GM23338 (cell line): ENCODE data around the gene PTPN13. TPM values are rescaled to one million over a fixed set of nuclear protein-coding genes. Genes with fewer than 3 reads are reported as not detected.
A peak's percentile ranks its signal among the peaks of the same experiment; 100 is the strongest.

Source experiments
- ATAC-seq: fragments of 200-7000 bp; cut with Tn5 transposase; 3 replicates; pipeline ENCODE4 v1.9.1; 2020
- DNase-seq: peaks from one replicate; pipeline ENCODE4 v3.0.0-alpha.2; 2015; ENCODE audit warnings: low spot score
- H2AFZ ChIP-seq: fragments of 200-600 bp; sonication (generic); 2 replicates; pipeline ENCODE4 v1.8.0; 2016; ENCODE audit warnings: antibody characterized with exemption, mild to moderate bottlenecking, moderate library complexity
- H3F3A ChIP-seq: fragments of 200-600 bp; sonication (generic); replicated peaks from 2 replicates; pipeline ENCODE4 v1.8.0; 2017; ENCODE audit warnings: antibody characterized with exemption, mixed run types, low read depth
- H3K27ac ChIP-seq: fragments of 200-600 bp; sonication (generic); 2 replicates; pipeline ENCODE4 v1.6.1; 2016; ENCODE audit warnings: low read depth
- H3K27me3 ChIP-seq: fragments of 200-600 bp; sonication (generic); 2 replicates; pipeline ENCODE4 v1.8.0; 2016; ENCODE audit warnings: mild to moderate bottlenecking, mixed run types, moderate library complexity; ENCODE audit not compliant: insufficient read depth
- H3K36me3 ChIP-seq: fragments of 200-600 bp; sonication (generic); 2 replicates; pipeline ENCODE4 v1.8.0; 2016; ENCODE audit warnings: mild to moderate bottlenecking; ENCODE audit not compliant: insufficient read depth
- H3K4me1 ChIP-seq: fragments of 200-600 bp; sonication (generic); 2 replicates; pipeline ENCODE4 v1.8.0; 2016; ENCODE audit warnings: mild to moderate bottlenecking, moderate library complexity; ENCODE audit not compliant: insufficient read depth
- H3K4me2 ChIP-seq: fragments of 200-600 bp; sonication (generic); 2 replicates; pipeline ENCODE4 v1.7.1; 2017; ENCODE audit warnings: mixed run types
- H3K4me3 ChIP-seq: fragments of 200-600 bp; sonication (generic); 2 replicates; pipeline ENCODE4 v1.6.1; 2016; ENCODE audit warnings: mixed run types
- H3K79me2 ChIP-seq: fragments of 200-600 bp; sonication (generic); replicated peaks from 2 replicates; pipeline ENCODE4 v1.8.0; 2017; ENCODE audit warnings: mild to moderate bottlenecking; ENCODE audit not compliant: insufficient read depth
- H3K9me2 ChIP-seq: fragments of 200-600 bp; sonication (generic); 2 replicates; pipeline ENCODE4 v1.8.0; 2017; ENCODE audit not compliant: insufficient read depth
- H4K20me1 ChIP-seq: fragments of 200-600 bp; sonication (generic); replicated peaks from 2 replicates; pipeline ENCODE4 v1.8.0; 2017; ENCODE audit warnings: mild to moderate bottlenecking; ENCODE audit not compliant: insufficient read depth
- H3K27ac Mint-ChIP-seq: 2 replicates; pipeline ENCODE4 v1.8.0; 2020; ENCODE audit warnings: inconsistent platforms, mild to moderate bottlenecking, moderate library complexity, mixed read lengths
- H3K27me3 Mint-ChIP-seq: 3 replicates; pipeline ENCODE4 v1.8.0; 2022; ENCODE audit warnings: low read depth, mild to moderate bottlenecking, moderate library complexity, mixed read lengths, inconsistent platforms; ENCODE audit not compliant: insufficient read depth, poor library complexity
- H3K36me3 Mint-ChIP-seq: 3 replicates; pipeline ENCODE4 v1.8.0; 2021; ENCODE audit warnings: low read depth, mild to moderate bottlenecking, inconsistent platforms, moderate library complexity, mixed read lengths
- H3K4me1 Mint-ChIP-seq: 3 replicates; pipeline ENCODE4 v1.8.0; 2020; ENCODE audit warnings: mild to moderate bottlenecking, inconsistent platforms, mixed read lengths
- H3K4me3 Mint-ChIP-seq: 3 replicates; pipeline ENCODE4 v1.8.0; 2021; ENCODE audit warnings: moderate library complexity, mild to moderate bottlenecking, inconsistent platforms, mixed read lengths
- H3K9me3 Mint-ChIP-seq: 3 replicates; pipeline ENCODE4 v1.8.0; 2020; ENCODE audit warnings: moderate library complexity, mild to moderate bottlenecking, inconsistent platforms, mixed read lengths
- CREB1 ChIP-seq: fragments of 250-450 bp; sonication (Bioruptor Pico); IDR thresholded peaks from 2 replicates; pipeline ENCODE4 v1.5.0; 2020; ENCODE audit warnings: low read depth, mild to moderate bottlenecking, moderate library complexity
- JUNB ChIP-seq: IDR thresholded peaks from one replicate; pipeline ENCODE4 v1.6.1; 2016; ENCODE audit warnings: antibody characterized with exemption; ENCODE audit not compliant: unreplicated experiment
- NANOG ChIP-seq: IDR thresholded peaks from 2 replicates; pipeline ENCODE4 v1.6.1; 2016; ENCODE audit warnings: antibody characterized with exemption, borderline replicate concordance
- POLR2AphosphoS5 ChIP-seq: IDR thresholded peaks from 2 replicates; pipeline ENCODE4 v1.6.1; 2016; ENCODE audit warnings: antibody characterized with exemption, low read depth
- ZNF114 ChIP-seq: fragments of 250-450 bp; sonication (Bioruptor Pico); IDR thresholded peaks from 2 replicates; pipeline ENCODE4 v1.5.0; 2020; ENCODE audit warnings: mild to moderate bottlenecking, moderate library complexity
- ZNF331 ChIP-seq: fragments of 250-450 bp; sonication (Bioruptor Pico); IDR thresholded peaks from 2 replicates; pipeline ENCODE4 v1.5.0; 2020; ENCODE audit warnings: low read depth, mild to moderate bottlenecking, moderate library complexity
- polyA plus RNA-seq: library from polyadenylated mRNA; unstranded; fragments of >200 nt; fragmentation: Nextera tagmentation; extraction: Ambion mirVana; gene quantifications from 2 replicates; pipeline ENCODE4 v1.2.1, GENCODE V29; 2016
- total RNA-seq: library from RNA; depleted of rRNA; stranded (reverse); fragments of >200 nt; shearing (Covaris generic); gene quantifications from 2 replicates; pipeline ENCODE4 v1.2.3, GENCODE V29; 2014
- TF ChIP-seq, protein P1 (sequence below): IDR thresholded peaks from one replicate; pipeline ENCODE4 v1.6.1; 2018; ENCODE audit warnings: antibody characterized with exemption; ENCODE audit not compliant: unreplicated experiment
- TF ChIP-seq, protein P2 (sequence below): fragments of 250-450 bp; sonication (Bioruptor Pico); IDR thresholded peaks from 2 replicates; pipeline ENCODE4 v1.5.0; 2020; ENCODE audit warnings: mild to moderate bottlenecking, moderate library complexity

Gene PTPN13
- total and polyA plus RNA-seq, 2 experiments from 2014 or later, result 12.6 to 49.9 TPM

DNA sequence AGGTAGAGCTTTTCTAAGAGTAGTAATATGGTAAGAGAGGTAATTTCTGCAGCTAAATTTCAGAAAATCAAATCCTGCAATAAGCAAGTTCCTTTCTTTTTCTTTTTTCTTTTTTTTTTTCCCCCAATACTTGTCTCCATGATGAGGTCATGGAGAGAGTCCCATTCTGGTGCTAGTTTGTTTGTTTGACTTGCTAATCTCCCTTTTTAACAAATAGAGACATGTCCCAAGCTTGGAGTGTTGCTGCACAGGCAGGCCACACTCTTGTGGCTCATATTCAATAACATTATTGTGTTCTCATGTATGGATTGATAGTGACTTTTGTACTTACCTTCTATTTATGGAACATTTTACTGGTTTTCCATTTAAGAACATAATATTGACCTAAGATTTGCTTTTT lies 25.5 kb downstream of the PTPN13 start:
- ATAC-seq (no peak), DNase-seq (no peak)
- H3K4me3 ChIP-seq, result no peak overlapping the region
- no peaks in the 10 kb centered on the region for H3K36me3 ChIP-seq
- H3K27ac Mint-ChIP-seq, result 0 out of 2 replicates have a peak overlapping the region, but pooled peaks have one; percentile 12
- peaks cover 6% of the 10 kb centered on the region for H3K4me1 ChIP-seq
- H3K4me1 Mint-ChIP-seq, result peaks cover 32% of the 10 kb centered on the region
- peaks cover 10% of the 10 kb centered on the region; the same call in 2 of the 3 replicates for H3K36me3 Mint-ChIP-seq
- no peaks in the 10 kb centered on the region for H3K9me2 ChIP-seq
- TF ChIP-seq, protein P1, sequence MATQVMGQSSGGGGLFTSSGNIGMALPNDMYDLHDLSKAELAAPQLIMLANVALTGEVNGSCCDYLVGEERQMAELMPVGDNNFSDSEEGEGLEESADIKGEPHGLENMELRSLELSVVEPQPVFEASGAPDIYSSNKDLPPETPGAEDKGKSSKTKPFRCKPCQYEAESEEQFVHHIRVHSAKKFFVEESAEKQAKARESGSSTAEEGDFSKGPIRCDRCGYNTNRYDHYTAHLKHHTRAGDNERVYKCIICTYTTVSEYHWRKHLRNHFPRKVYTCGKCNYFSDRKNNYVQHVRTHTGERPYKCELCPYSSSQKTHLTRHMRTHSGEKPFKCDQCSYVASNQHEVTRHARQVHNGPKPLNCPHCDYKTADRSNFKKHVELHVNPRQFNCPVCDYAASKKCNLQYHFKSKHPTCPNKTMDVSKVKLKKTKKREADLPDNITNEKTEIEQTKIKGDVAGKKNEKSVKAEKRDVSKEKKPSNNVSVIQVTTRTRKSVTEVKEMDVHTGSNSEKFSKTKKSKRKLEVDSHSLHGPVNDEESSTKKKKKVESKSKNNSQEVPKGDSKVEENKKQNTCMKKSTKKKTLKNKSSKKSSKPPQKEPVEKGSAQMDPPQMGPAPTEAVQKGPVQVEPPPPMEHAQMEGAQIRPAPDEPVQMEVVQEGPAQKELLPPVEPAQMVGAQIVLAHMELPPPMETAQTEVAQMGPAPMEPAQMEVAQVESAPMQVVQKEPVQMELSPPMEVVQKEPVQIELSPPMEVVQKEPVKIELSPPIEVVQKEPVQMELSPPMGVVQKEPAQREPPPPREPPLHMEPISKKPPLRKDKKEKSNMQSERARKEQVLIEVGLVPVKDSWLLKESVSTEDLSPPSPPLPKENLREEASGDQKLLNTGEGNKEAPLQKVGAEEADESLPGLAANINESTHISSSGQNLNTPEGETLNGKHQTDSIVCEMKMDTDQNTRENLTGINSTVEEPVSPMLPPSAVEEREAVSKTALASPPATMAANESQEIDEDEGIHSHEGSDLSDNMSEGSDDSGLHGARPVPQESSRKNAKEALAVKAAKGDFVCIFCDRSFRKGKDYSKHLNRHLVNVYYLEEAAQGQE, result no peak
- H4K20me1 ChIP-seq, result peaks cover 11% of the 10 kb centered on the region
- H3K27ac ChIP-seq, result no peak overlapping the region
- no peak overlapping the region for H3K4me3 Mint-ChIP-seq
- H3F3A ChIP-seq, result no peaks in the 10 kb centered on the region
- H2AFZ ChIP-seq, result no peak overlapping the region
- no peaks in the 10 kb centered on the region for H3K27me3 ChIP-seq
- no peaks in the 10 kb centered on the region for H3K27me3 Mint-ChIP-seq
- H3K9me3 Mint-ChIP-seq, result peaks cover 6% of the 10 kb centered on the region; the same call in 2 of the 3 replicates
- no peak overlapping the region for H3K4me2 ChIP-seq
- peaks cover 82% of the 10 kb centered on the region for H3K79me2 ChIP-seq

DNA sequence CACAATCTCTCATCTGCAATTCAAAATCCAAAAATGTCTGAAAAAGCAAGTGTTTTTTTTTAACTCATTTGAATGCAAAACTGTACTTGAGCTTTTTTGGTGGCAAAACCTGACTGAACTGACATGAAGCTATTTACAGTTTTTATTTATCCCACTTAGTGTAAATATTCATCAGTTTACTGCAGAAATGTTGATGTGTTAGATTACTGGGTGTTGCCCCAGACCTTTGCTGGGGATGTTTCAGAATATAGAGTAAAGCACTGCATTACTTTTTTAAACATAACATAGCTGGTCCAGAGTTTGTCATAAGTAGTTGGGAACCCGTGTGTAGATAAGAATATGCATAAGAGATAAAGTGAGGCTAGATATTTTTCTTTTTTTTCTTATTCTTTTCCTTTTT lies 27.3 kb downstream of the PTPN13 start:
- Histone ChIP-seq H3K4me1 (peaks cover 6% of the 10 kb centered on the region), H3K4me2 (no peak overlapping the region), H3K4me3 (no peak overlapping the region), H2AFZ (no peak overlapping the region), H3K27me3 (no peaks in the 10 kb centered on the region), H3K79me2 (peaks cover 67% of the 10 kb centered on the region), H4K20me1 (peaks cover 7% of the 10 kb centered on the region), H3K27ac (no peak overlapping the region), H3F3A (no peaks in the 10 kb centered on the region), H3K9me2 (no peaks in the 10 kb centered on the region), H3K36me3 (no peaks in the 10 kb centered on the region)
- no peak overlapping the region for H3K4me3 Mint-ChIP-seq
- TF ChIP-seq ZNF114, result no peak
- no peak for TF ChIP-seq POLR2AphosphoS5
- no peak for TF ChIP-seq NANOG
- TF ChIP-seq, protein P1, result no peak
- no peak for TF ChIP-seq CREB1 (CRISPR knock-in tag)
- TF ChIP-seq JUNB, result no peak
- TF ChIP-seq, protein P2, sequence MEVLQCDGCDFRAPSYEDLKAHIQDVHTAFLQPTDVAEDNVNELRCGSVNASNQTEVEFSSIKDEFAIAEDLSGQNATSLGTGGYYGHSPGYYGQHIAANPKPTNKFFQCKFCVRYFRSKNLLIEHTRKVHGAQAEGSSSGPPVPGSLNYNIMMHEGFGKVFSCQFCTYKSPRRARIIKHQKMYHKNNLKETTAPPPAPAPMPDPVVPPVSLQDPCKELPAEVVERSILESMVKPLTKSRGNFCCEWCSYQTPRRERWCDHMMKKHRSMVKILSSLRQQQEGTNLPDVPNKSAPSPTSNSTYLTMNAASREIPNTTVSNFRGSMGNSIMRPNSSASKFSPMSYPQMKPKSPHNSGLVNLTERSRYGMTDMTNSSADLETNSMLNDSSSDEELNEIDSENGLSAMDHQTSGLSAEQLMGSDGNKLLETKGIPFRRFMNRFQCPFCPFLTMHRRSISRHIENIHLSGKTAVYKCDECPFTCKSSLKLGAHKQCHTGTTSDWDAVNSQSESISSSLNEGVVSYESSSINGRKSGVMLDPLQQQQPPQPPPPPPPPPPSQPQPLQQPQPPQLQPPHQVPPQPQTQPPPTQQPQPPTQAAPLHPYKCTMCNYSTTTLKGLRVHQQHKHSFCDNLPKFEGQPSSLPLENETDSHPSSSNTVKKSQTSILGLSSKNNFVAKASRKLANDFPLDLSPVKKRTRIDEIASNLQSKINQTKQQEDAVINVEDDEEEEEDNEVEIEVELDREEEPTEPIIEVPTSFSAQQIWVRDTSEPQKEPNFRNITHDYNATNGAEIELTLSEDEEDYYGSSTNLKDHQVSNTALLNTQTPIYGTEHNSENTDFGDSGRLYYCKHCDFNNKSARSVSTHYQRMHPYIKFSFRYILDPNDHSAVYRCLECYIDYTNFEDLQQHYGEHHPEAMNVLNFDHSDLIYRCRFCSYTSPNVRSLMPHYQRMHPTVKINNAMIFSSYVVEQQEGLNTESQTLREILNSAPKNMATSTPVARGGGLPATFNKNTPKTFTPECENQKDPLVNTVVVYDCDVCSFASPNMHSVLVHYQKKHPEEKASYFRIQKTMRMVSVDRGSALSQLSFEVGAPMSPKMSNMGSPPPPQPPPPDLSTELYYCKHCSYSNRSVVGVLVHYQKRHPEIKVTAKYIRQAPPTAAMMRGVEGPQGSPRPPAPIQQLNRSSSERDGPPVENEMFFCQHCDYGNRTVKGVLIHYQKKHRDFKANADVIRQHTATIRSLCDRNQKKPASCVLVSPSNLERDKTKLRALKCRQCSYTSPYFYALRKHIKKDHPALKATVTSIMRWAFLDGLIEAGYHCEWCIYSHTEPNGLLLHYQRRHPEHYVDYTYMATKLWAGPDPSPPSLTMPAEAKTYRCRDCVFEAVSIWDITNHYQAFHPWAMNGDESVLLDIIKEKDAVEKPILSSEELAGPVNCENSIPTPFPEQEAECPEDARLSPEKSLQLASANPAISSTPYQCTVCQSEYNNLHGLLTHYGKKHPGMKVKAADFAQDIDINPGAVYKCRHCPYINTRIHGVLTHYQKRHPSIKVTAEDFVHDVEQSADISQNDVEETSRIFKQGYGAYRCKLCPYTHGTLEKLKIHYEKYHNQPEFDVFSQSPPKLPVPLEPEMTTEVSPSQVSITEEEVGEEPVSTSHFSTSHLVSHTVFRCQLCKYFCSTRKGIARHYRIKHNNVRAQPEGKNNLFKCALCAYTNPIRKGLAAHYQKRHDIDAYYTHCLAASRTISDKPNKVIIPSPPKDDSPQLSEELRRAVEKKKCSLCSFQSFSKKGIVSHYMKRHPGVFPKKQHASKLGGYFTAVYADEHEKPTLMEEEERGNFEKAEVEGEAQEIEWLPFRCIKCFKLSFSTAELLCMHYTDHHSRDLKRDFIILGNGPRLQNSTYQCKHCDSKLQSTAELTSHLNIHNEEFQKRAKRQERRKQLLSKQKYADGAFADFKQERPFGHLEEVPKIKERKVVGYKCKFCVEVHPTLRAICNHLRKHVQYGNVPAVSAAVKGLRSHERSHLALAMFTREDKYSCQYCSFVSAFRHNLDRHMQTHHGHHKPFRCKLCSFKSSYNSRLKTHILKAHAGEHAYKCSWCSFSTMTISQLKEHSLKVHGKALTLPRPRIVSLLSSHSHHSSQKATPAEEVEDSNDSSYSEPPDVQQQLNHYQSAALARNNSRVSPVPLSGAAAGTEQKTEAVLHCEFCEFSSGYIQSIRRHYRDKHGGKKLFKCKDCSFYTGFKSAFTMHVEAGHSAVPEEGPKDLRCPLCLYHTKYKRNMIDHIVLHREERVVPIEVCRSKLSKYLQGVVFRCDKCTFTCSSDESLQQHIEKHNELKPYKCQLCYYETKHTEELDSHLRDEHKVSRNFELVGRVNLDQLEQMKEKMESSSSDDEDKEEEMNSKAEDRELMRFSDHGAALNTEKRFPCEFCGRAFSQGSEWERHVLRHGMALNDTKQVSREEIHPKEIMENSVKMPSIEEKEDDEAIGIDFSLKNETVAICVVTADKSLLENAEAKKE (CRISPR knock-in tag), result no peak
- TF ChIP-seq ZNF331 (CRISPR knock-in tag), result no peak
- no peaks in the 10 kb centered on the region for H3K27me3 Mint-ChIP-seq
- peaks cover 6% of the 10 kb centered on the region; the same call in 2 of the 3 replicates for H3K9me3 Mint-ChIP-seq
- peaks cover 40% of the 10 kb centered on the region for H3K4me1 Mint-ChIP-seq
- DNase-seq, result no peak
- no peak overlapping the region for H3K27ac Mint-ChIP-seq
- peaks cover 10% of the 10 kb centered on the region; the same call in 2 of the 3 replicates for H3K36me3 Mint-ChIP-seq
- no peak for ATAC-seq
